Activated naive CD4-positive, alpha-beta T cell treated with anti-CD3 and anti-CD28 coated beads, Interleukin-2, amount 10 ng/mL, durations not matched to agents 7 days and 5 days (primary cell): ENCODE results near the gene TULP4.
"Not testable (repeated sequence)": the region's sequence is repeated elsewhere in the genome, so short reads cannot be mapped to it uniquely, and the experiment has no call there.

ENCODE experiments used
- CTCF ChIA-PET: fragments of 350-600 bp; sonication (Branson Sonifier 250); formaldehyde crosslinking; loops from one replicate; lab custom pipeline; 2021; ENCODE audit warnings: antibody characterized with exemption; lab: Charles Lee
- DNase-seq: peaks from one replicate; pipeline ENCODE4 v3.0.0-alpha.2; 2020
- H3K27ac Mint-ChIP-seq: one replicate; pipeline ENCODE4 v1.8.0; 2021; ENCODE audit warnings: mild to moderate bottlenecking, moderate library complexity, mixed read lengths
- H3K27me3 Mint-ChIP-seq: one replicate; pipeline ENCODE4 v1.8.0; 2021; ENCODE audit warnings: mild to moderate bottlenecking, mixed read lengths
- H3K36me3 Mint-ChIP-seq: one replicate; pipeline ENCODE4 v1.8.0; 2021; ENCODE audit warnings: mixed read lengths
- H3K4me1 Mint-ChIP-seq: one replicate; pipeline ENCODE4 v1.8.0; 2021; ENCODE audit warnings: mixed read lengths
- H3K4me3 Mint-ChIP-seq: one replicate; pipeline ENCODE4 v1.8.0; 2021; ENCODE audit warnings: mild to moderate bottlenecking, moderate library complexity, mixed read lengths
- H3K9me3 Mint-ChIP-seq: one replicate; pipeline ENCODE4 v1.8.0; 2021; ENCODE audit warnings: mixed read lengths

The TULP4 gene

GRCh38 chr6:158543606-158544185 lies 231.4 kb downstream of the TULP4 start:
- CTCF ChIA-PET = interaction anchor here (1.6 kb wide), 1 partner anchor 25 kb away, joined by 4 read pairs; no protein-coding TSS in a partner anchor
- no peaks in the 10 kb centered on the region for H3K36me3 Mint-ChIP-seq
- no peak overlapping the region for H3K27ac Mint-ChIP-seq

GRCh38 chr6:158544428-158544827 lies 232.2 kb downstream of the TULP4 start:
- Mint-ChIP-seq H3K4me3 (no peak overlapping the region), H3K36me3 (no peaks in the 10 kb centered on the region)
- CTCF ChIA-PET = interaction anchor here (1.6 kb wide), 1 partner anchor 26 kb away, joined by 4 read pairs; no protein-coding TSS in a partner anchor

More at GRCh38 chr6:158543606-158544185, 231.4 kb downstream of the TULP4 start:
- H3K4me3 Mint-ChIP-seq = no peak overlapping the region
- H3K27me3 Mint-ChIP-seq = peaks cover 57% of the 10 kb centered on the region
- H3K9me3 Mint-ChIP-seq = no peaks in the 10 kb centered on the region
- no peaks in the 10 kb centered on the region for H3K4me1 Mint-ChIP-seq
- DNase-seq = no peak

DNA sequence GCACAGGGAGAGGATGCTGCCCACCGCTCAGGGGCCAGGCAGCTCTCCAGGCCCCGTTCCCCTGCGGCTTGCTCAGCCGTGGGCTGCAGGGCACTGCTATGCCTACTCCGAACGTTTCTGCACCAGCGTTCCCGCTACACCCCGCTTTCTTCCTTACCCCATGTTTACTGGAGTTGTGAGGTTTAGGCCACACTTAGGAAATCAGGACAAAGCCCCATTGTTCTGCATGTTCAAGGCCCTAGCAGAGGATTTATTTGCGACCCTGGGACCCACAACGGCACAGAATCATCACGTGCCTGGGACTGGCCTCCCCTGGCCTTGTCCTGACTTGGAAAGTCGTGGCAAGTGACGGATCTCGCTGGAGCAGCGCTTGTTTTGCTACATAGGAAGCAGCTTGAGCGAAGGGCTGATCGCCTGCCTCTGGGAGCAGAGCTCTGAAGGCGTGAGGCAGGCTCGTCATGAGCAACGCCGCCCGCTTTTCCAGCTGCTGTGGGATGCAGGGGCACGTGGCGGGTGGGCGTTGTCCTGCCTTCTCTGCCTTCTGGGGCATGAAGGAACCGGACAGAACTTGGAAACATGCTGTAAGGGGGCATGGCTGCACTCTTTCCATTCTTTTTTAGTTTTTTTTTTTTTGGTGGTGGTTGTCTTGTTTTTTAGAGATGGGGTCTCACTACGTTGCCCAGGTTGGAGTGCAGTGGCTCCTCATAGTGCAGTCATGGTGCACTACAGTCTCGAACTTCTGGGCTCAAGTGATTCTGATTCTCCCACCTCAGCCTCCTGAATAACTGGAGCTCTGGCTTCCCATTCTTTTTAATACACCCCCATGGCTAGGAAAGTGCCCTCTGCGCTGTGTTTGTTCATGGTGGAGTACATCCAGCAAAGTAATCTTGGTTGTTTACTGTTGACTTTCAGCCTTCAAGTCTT lies 233.0 kb downstream of the TULP4 start:
- peaks cover 46% of the 10 kb centered on the region for H3K27me3 Mint-ChIP-seq
- DNase-seq = no peak
- no peaks in the 10 kb centered on the region for H3K4me1 Mint-ChIP-seq
- H3K27ac Mint-ChIP-seq = no peak overlapping the region
- no peak overlapping the region for H3K4me3 Mint-ChIP-seq
- no peaks in the 10 kb centered on the region for H3K9me3 Mint-ChIP-seq
- CTCF ChIA-PET = no interaction called here
- no peaks in the 10 kb centered on the region for H3K36me3 Mint-ChIP-seq

More at GRCh38 chr6:158544428-158544827, 232.2 kb downstream of the TULP4 start:
- Mint-ChIP-seq H3K4me1 (no peaks in the 10 kb centered on the region), H3K27ac (no peak overlapping the region), H3K27me3 (peaks cover 50% of the 10 kb centered on the region), H3K9me3 (no peaks in the 10 kb centered on the region)
- no peak for DNase-seq

DNA sequence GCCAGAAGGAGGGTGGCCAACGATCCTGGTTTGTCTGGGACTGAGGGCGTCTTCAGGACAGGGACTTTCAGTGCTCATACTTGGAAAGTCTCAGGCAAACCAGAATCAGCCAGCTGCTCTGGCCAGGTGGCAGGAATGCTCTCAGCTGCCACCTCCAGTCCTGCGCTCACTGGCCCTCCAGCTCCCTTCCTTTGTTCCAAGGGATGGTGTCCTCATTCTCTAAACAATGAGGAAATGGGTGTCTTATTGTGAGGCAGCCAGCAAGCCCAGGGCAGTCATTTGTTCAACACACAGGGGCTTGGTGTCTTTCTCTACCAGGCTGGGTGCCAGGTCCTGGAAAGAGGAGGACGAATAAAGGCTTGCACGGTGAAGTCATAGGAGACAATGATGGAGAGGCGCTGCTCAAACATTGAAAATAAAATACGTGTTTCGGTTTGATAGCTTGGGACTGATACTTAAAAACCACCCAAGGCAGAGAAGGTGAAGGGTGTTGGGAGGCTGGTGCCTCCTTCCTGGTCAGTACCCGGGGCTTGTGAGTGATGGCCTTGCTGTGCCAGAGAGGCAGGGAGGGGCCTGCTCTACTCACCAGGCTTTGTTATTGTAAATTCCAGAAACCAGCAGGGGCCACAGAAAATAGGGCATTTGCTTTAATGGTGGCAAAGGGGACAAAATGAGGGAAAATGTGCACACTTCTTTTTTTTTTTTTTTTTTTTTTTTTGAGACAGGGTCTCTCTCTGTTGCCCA lies 236.3 kb downstream of the TULP4 start:
- DNase-seq = no peak
- CTCF ChIA-PET = no interaction called here
- Mint-ChIP-seq H3K4me1 (no peaks in the 10 kb centered on the region), H3K27ac (no peak overlapping the region), H3K27me3 (peaks cover 35% of the 10 kb centered on the region), H3K36me3 (no peaks in the 10 kb centered on the region), H3K4me3 (no peak overlapping the region), H3K9me3 (no peaks in the 10 kb centered on the region)

DNA sequence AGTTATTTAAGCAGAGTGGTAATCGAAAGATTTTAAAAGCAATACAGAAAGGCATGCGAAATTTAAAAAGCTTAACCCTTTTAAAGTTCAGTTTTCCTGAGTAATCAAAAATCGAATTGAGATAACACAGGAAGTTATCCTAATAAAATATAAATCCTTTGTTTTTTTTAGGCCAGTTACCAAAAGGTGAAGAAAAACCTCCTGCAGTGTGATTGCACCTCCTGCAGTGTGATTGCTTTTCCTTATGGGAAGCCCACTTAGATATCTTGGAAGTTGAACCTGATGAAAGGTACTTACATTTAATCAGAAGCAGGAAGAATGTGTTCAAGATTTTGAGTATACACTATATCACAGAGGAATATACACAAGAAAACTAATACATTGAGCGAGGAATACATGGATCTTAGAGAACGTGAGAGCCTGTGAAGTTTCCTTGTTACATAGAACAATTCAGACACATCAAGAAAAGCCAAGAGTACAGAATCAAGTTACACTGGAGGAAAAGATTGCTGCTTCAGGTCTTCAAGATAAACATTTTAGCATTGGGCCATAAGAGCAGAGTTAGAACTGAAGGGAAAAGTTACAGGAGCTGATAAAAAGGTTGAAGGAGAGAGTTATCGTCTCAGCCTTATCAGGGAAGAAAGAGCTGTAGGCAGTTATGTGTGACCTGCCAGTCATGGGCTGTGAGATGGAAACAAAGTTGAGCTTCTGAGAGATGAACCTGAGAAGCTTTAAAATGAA lies 240.0 kb downstream of the TULP4 start:
- no peak for DNase-seq
- no peaks in the 10 kb centered on the region for H3K9me3 Mint-ChIP-seq
- no peak overlapping the region for H3K4me3 Mint-ChIP-seq
- H3K4me1 Mint-ChIP-seq = peaks cover 9% of the 10 kb centered on the region
- no peak overlapping the region for H3K27ac Mint-ChIP-seq
- no peaks in the 10 kb centered on the region for H3K36me3 Mint-ChIP-seq
- CTCF ChIA-PET = interaction anchor here (1.0 to 1.6 kb wide), 2 partner anchors 51 to 338 kb away, joined by 4 to 6 read pairs; no protein-coding TSS in a partner anchor
- peaks cover 32% of the 10 kb centered on the region for H3K27me3 Mint-ChIP-seq

DNA sequence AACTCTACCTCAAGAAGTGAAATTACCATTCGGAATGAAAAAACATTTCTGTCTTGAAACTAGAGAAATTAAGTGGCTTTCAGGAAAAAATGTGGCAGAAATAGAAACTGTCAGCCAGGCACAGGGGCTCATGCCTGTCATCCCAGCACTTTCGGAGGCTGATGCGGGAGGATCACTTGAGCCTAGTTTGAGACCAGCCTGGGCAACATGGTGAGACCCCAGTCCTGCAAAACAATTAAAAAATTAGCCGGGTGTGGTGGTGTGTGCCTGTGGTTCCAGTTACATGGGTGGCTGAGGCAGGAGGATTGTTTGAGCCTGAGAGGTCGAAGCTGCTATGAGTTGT lies 240.5 kb downstream of the TULP4 start:
- no peak overlapping the region for H3K27ac Mint-ChIP-seq
- H3K4me1 Mint-ChIP-seq = peaks cover 9% of the 10 kb centered on the region
- H3K4me3 Mint-ChIP-seq = no peak overlapping the region
- CTCF ChIA-PET = interaction anchor here (1.0 to 1.6 kb wide), 3 partner anchors 34 to 338 kb away, joined by 3 to 6 read pairs (median 4); no protein-coding TSS in a partner anchor
- H3K27me3 Mint-ChIP-seq = peaks cover 29% of the 10 kb centered on the region
- H3K36me3 Mint-ChIP-seq = no peaks in the 10 kb centered on the region
- no peaks in the 10 kb centered on the region for H3K9me3 Mint-ChIP-seq
- DNase-seq = no peak

DNA sequence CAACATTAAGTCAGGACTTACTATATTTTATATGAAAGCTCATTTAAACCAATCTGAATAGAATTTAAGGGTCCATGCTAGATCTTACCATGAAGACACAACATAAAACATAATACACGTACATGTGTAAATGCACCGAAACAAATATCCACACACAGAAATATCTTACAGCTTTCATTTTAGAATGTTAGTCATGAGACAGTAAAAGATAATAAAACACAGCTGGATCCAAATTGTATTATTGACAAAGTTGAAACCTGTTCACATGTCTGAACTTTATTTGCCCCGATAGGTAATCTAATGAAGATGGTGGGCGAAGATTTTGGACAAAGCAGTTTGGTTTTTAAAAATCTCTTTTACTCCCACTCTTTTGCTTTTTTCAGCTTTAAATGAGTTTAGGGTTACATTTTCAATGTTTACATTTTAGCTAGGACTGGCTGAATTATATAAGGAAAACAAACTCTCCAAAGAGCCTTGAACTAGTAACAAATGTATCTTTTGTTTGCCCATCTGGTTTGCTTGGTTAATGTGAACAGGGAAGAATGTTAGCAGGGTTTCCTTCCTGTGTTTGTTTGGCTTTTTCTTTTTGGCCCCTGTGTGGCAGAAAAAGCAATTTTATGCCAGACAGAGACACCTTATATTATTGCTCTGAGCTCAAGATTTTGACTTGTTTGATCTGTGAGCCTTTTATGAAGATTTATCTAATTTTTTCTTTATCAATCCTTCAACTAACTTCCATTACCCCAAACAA lies 242.5 kb downstream of the TULP4 start:
- CTCF ChIA-PET = no interaction called here
- Mint-ChIP-seq H3K27me3 (peaks cover 28% of the 10 kb centered on the region), H3K9me3 (no peaks in the 10 kb centered on the region), H3K36me3 (no peaks in the 10 kb centered on the region), H3K27ac (no peak overlapping the region), H3K4me1 (peaks cover 16% of the 10 kb centered on the region), H3K4me3 (no peak overlapping the region)
- no peak for DNase-seq

DNA sequence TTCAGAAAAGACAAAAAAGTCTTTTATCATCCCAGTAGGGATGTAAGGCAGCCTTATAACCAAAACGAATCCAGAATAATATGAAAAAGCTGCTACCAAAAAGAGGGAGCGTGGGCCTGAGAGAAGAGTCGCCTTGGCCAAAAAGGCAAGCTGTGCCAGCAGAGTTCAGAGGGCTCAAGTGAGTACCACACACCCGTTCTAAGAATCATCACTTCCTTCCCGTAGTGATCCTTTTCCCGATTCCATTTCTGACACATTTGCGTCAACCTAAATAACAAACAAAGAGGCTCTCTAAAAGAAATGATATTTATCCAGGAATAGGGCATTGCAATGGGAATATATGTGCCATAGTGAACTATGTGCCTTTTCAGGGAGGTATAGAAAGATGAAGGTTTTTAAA lies 243.8 kb downstream of the TULP4 start:
- CTCF ChIA-PET = no interaction called here
- no peak overlapping the region for H3K27ac Mint-ChIP-seq
- peaks cover 21% of the 10 kb centered on the region for H3K4me1 Mint-ChIP-seq
- peaks cover 28% of the 10 kb centered on the region for H3K27me3 Mint-ChIP-seq
- H3K9me3 Mint-ChIP-seq = no peaks in the 10 kb centered on the region
- H3K36me3 Mint-ChIP-seq = peaks cover 2% of the 10 kb centered on the region
- H3K4me3 Mint-ChIP-seq = no peak overlapping the region
- DNase-seq = no peak

GRCh38 chr6:158557110-158557509 lies 244.8 kb downstream of the TULP4 start:
- H3K9me3 Mint-ChIP-seq, DNase-seq, H3K27ac Mint-ChIP-seq, H3K36me3 Mint-ChIP-seq, H3K4me3 Mint-ChIP-seq: not testable (repeated sequence)
- CTCF ChIA-PET = interaction anchor here (1.0 to 1.4 kb wide), 2 partner anchors 39 to 343 kb away, joined by 3 read pairs; no protein-coding TSS in a partner anchor
- peaks cover 28% of the 10 kb centered on the region for H3K27me3 Mint-ChIP-seq
- H3K4me1 Mint-ChIP-seq = peaks cover 31% of the 10 kb centered on the region

DNA sequence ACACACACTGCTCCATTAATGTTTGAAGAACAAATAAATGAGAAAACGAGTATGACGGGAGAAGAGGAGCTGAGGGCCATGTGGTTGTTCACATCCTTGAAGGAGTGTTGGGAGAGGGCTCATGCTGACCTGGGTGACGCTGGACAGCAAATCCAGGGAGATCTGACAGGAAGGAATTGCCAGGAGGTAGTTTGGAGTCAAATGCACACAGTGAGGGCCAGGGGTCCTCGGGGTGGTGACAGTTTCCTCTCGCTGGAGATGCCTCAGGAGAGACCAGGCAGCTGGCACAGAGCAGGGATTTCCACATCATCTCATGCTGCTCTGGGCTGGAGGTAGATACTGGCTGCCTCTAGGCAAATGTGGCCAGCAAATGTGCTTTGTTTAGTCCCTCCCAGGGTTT lies 245.7 kb downstream of the TULP4 start:
- Mint-ChIP-seq H3K27me3 (peaks cover 22% of the 10 kb centered on the region), H3K4me3 (no peak overlapping the region), H3K36me3 (peaks cover 10% of the 10 kb centered on the region), H3K27ac (no peak overlapping the region), H3K9me3 (no peaks in the 10 kb centered on the region), H3K4me1 (peaks cover 39% of the 10 kb centered on the region)
- CTCF ChIA-PET = interaction anchor here (1.0 to 1.4 kb wide), 2 partner anchors 39 to 344 kb away, joined by 3 read pairs; no protein-coding TSS in a partner anchor
- no peak for DNase-seq

DNA sequence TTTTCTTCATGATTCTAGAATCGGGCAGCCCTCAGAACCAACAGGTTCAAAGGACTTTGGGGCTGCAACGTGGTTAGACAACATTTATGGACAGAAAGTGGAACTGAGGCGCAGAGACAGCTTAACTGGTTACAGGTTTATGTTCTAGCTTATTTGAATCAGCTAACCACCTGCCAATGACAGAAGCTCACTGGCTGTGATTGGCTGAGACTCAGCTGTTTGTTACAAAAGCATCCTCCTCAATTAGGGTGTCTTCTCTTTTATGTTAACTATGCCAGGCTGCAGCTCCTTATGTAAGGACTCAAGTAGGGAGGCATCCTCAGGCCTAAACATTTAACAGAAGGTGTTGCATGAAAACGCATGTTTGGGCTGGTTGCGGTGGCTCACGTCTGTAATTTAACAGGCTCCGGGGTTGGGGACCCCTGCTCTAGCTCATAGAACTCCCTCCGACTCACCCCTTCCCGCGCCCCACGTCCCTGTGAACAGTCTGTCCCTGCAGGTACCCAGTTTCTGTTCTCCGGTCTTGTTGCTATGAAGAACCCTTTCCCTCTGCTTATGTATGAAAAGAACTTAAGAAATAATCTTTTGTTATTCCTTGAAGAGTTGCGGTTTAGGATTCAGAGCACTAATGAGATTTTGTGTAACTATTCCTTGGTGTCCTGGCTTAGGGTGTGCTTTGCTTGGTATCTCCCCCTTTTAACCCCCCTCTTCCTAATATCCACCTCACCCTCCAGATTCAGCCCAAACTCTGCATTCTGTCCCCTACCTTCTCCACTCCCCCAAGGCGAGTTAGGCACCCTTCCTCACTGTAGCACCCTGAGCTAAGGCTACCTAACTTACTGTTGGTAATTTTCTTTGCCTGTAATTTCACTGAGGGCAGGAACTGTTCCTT lies 246.4 kb downstream of the TULP4 start:
- H3K27ac Mint-ChIP-seq = peak overlapping the region; percentile 54
- peak overlapping the region; percentile 96 for H3K4me3 Mint-ChIP-seq
- CTCF ChIA-PET = interaction anchor here (1.0 to 1.4 kb wide), 3 partner anchors 11 to 344 kb away, joined by 3 to 4 read pairs (median 3); no protein-coding TSS in a partner anchor
- no peaks in the 10 kb centered on the region for H3K9me3 Mint-ChIP-seq
- no peak for DNase-seq
- peaks cover 12% of the 10 kb centered on the region for H3K36me3 Mint-ChIP-seq
- H3K4me1 Mint-ChIP-seq = peaks cover 43% of the 10 kb centered on the region
- peaks cover 21% of the 10 kb centered on the region for H3K27me3 Mint-ChIP-seq

GRCh38 chr6:158559338-158559894 lies 247.2 kb downstream of the TULP4 start:
- peaks cover 17% of the 10 kb centered on the region for H3K27me3 Mint-ChIP-seq
- peaks cover 50% of the 10 kb centered on the region for H3K4me1 Mint-ChIP-seq
- H3K9me3 Mint-ChIP-seq = no peaks in the 10 kb centered on the region
- CTCF ChIA-PET = interaction anchor here (1.0 to 1.2 kb wide), 2 partner anchors 10 to 338 kb away, joined by 3 to 4 read pairs; no protein-coding TSS in a partner anchor
- H3K27ac Mint-ChIP-seq = peak overlapping the region; percentile 54
- peak overlapping the region; percentile 96 for H3K4me3 Mint-ChIP-seq
- no peak for DNase-seq
- peaks cover 12% of the 10 kb centered on the region for H3K36me3 Mint-ChIP-seq
